ENCODE measurements around the gene MRM2. TPM values are rescaled to one million over a fixed set of nuclear protein-coding genes. Genes with fewer than 3 reads are reported as not detected.
A peak's percentile ranks its signal among the peaks of the same experiment; 100 is the strongest.

Gene MRM2
- total RNA-seq, 2 experiments from 2014 or later, result 23.6 to 25.7 TPM

DNA sequence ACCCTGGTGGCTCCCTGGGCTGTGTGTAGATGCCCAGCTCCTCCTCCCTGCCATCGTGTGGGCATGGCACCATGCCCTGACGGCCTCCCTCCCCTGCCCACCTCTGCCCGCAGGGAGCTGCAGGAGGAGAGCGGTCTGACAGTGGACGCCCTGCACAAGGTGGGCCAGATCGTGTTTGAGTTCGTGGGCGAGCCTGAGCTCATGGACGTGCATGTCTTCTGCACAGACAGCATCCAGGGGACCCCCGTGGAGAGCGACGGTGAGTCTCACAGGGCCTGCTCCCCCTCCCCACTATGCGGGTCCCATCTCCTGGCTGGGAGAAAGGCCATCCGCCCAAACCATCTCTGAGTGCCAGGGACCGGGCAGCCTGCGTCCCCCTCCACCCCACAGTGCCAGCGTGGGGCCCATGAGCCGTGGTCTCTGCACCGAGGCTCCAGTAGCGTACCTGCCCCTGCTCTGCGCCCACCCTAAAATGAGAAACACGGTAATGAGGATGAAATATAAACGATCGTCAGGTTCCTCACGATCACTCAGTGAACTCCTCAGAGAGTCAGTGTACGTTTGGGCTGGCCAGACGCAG lies 7.8 kb upstream of the MRM2 start:
- H3K27me3 Mint-ChIP-seq, result no peaks in the 10 kb centered on the region
- no peaks in the 10 kb centered on the region for H3K9me3 Mint-ChIP-seq
- ChIA-PET POLR2A (interaction anchor here (2.3 kb wide), 1 partner anchor 18 kb away, joined by 6 read pairs; no protein-coding TSS in a partner anchor), CTCF (interaction anchor here (0.6 to 2.3 kb wide), 2 partner anchors 34 to 98 kb away, joined by 3 to 17 read pairs; no protein-coding TSS in a partner anchor)
- peaks cover 16% of the 10 kb centered on the region for H3K36me3 Mint-ChIP-seq (ENCODE audit: low read depth)
- no peak for DNase-seq
- H3K27ac Mint-ChIP-seq, result peak overlapping the region; percentile 62
- no peak overlapping the region for H3K4me3 Mint-ChIP-seq
- peaks cover 36% of the 10 kb centered on the region for H3K4me1 Mint-ChIP-seq

DNA sequence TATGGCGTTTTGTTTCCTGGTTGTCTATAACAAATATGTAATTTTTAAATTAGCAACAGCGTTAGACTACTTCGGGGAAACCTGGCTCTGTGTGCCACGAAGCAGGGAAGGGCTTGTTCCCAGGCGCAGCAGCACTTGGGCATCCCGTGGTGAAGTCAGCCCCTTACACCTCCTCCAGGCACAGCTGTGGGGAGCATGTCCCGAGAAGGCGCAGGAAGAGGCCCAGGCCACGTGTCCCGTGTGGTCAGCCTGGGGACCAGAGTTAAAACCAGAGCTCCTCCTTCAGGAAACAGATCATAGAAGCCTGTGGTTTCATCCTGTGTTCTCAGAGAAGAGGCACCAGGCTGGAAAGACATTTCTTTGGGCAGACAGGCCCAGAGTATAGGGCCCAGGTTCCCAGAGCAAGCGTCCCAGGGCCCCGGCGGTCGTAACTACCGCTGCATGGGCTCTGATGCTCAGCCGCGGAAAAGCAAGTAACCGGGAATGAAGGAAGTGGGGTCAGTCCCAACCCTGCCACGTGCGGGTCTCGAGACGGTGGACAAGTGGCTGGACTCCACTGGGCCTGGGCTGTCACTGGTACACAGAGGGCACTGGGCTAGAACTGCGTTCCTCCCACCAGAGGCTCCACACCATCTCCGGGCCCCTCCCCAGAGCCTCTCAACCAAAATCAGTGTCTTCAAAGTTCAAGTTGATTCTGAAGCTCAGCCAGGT lies 7.1 kb upstream of the MRM2 start:
- peak; percentile 44 for DNase-seq
- ChIA-PET CTCF (interaction anchor here (0.6 to 2.3 kb wide), 6 partner anchors 10 to 643 kb away, joined by 3 to 17 read pairs (median 4); partner anchors contain the start of gene MAD1L1), POLR2A (interaction anchor here (1.4 to 2.3 kb wide), 2 partner anchors 17 to 35 kb away, joined by 5 to 6 read pairs; no protein-coding TSS in a partner anchor)
- Mint-ChIP-seq H3K4me1 (peaks cover 40% of the 10 kb centered on the region), H3K27ac (peak overlapping the region; percentile 62), H3K27me3 (no peaks in the 10 kb centered on the region), H3K9me3 (no peaks in the 10 kb centered on the region), H3K36me3 (ENCODE audit: low read depth) (peaks cover 16% of the 10 kb centered on the region), H3K4me3 (peak overlapping the region; percentile 10)

DNA sequence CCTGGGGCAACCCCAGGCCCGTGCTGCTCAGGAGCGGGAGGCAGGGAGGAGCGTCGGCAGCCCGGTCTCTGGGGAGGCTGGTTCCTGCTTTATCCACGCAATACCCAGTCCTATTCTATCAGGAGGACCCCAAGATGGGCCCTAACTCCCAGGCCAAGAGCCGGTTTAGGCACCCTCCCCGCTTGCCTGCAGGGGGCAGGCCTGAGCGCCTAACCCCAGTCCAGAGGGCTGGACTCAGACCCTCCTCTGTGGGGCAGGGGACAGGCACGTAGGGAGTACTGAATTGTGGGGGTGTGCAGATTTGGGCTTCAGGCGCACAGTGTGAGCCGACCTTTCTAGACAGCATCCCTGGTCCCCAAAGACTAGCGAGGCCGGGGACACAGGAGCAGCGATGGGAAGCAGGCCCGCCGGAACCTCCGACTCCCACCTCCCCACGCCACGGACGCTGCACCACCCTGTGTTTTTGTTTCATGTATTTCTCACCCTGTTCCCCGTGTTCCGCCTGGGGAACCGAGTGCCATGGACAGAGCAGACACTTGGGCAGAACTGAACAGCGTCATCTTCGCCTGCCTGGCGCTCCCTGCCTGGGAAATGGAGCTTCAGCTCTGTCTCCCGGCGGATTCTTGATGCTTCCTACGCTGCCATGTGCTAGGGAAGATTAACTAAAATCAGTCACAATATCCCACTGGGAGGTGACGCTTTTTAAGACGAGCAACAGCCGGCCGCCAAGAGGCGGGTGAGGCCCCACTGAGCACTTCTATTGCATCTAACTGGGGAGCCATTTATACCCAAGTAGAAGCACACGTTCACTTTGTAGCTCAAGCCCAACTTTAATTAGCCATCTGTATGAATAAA lies 5.4 kb upstream of the MRM2 start:
- Mint-ChIP-seq H3K36me3 (ENCODE audit: low read depth) (peaks cover 16% of the 10 kb centered on the region), H3K4me3 (no peak overlapping the region), H3K27ac (no peak overlapping the region), H3K9me3 (no peaks in the 10 kb centered on the region), H3K27me3 (no peaks in the 10 kb centered on the region), H3K4me1 (peaks cover 48% of the 10 kb centered on the region)
- peak; percentile 32 for DNase-seq
- ChIA-PET POLR2A (interaction anchor here (2.3 kb wide), 1 partner anchor 16 kb away, joined by 6 read pairs; no protein-coding TSS in a partner anchor), CTCF (interaction anchor here (1.8 to 2.3 kb wide), 2 partner anchors 12 to 101 kb away, joined by 4 to 17 read pairs; no protein-coding TSS in a partner anchor)

DNA sequence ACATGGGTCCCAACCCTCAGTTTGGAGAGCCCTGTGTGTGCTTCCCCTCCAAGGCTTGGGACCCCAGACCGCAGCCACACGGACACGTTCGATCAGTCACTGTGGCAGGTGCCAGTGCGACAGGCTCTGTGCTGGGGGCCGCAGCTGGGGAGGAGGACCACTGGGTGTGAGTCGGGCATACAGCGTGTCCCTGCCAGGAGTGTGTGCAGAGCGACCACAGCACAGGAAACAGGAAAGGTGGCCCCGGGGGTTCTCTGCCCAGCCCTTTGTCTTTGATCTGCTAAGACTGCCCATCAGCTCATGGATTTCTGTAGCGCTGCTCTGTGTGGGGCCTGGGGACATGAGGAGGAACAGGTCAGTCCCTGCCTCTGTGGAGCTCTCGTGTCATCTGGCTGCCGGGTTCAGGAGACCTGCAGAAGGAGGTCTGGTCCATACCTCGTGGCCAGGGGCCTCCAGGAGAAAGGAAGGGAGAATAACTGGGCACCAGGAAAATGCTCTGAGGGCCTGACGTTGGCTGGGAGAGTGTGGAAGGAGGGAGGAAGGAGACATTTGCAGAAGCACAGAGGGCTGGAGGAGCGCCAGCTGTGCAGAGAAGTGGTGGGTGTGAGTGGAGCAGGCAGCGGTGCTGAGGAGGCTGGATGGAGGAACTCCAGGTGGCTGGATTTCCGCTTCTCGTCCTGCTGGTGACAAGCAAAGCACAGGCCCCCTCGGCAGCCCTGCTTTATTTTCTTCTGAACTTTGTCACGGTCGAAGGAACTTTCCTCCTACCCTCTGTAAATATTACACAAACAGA lies 4.1 kb upstream of the MRM2 start:
- peaks cover 20% of the 10 kb centered on the region for H3K36me3 Mint-ChIP-seq (ENCODE audit: low read depth)
- no peak overlapping the region for H3K4me3 Mint-ChIP-seq
- H3K27ac Mint-ChIP-seq, result no peak overlapping the region
- no peaks in the 10 kb centered on the region for H3K27me3 Mint-ChIP-seq
- no peaks in the 10 kb centered on the region for H3K9me3 Mint-ChIP-seq
- POLR2A ChIA-PET, result interaction anchor here (1.0 kb wide), 1 partner anchor 13 kb away, joined by 3 read pairs; the partner anchor contains the start of gene MAD1L1
- peaks cover 51% of the 10 kb centered on the region for H3K4me1 Mint-ChIP-seq
- no peak for DNase-seq
- CTCF ChIA-PET, result interaction anchor here (0.8 kb wide), 1 partner anchor 102 kb away, joined by 3 read pairs; no protein-coding TSS in a partner anchor

DNA sequence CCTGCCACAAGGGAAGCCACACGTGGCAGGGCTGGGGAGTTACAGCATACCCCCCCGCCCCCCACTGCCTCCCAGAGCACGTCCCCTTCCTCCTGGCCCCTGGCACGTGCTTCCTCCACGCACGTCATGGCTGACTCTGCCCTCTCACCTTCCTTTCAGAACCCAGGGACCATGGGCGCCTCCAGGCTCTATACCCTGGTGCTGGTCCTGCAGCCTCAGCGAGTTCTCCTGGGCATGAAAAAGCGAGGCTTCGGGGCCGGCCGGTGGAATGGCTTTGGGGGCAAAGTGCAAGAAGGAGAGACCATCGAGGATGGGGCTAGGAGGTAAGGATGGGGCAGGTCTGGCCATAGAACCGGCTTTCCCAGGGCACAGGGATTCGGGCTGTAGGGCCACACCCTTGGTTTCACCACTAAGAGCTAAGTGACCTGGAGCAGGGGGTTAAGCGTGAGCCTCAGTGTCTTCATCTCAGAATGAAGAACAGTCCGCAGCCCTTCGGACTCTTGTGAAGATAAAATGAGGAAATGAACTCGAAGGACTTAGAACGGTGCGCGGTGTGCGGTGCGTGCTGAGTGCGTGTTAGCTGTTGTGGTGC lies 2.5 kb upstream of the MRM2 start:
- Mint-ChIP-seq H3K27me3 (no peaks in the 10 kb centered on the region), H3K4me1 (peaks cover 56% of the 10 kb centered on the region), H3K9me3 (no peaks in the 10 kb centered on the region), H3K4me3 (no peak overlapping the region), H3K27ac (no peak overlapping the region), H3K36me3 (ENCODE audit: low read depth) (peaks cover 16% of the 10 kb centered on the region)
- ChIA-PET CTCF (no interaction called here), POLR2A (interaction anchor here (1.3 kb wide), 1 partner anchor 12 kb away, joined by 4 read pairs; the partner anchor contains the start of gene MAD1L1)
- no peak for DNase-seq

DNA sequence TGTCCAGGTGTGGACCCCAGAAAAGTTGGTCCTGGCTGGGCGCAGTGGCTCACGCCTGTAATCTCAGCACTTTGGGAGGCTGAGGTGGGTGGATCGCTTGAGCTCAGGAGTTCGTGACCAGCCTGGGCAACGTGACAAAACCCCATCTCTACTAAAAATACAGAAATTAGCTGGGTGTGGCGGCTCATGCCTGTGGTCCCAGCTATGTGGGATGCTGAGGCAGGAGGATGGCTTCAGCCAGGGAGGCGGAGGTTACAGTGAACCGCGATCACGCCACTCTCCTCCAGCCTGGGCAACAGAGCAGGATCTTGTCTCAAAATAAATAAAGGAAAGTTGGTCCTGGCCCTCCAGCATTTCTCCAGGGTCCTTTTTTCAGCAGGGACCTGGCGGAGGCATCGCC lies 1.5 kb upstream of the MRM2 start:
- DNase-seq, result no peak
- peaks cover 18% of the 10 kb centered on the region for H3K36me3 Mint-ChIP-seq (ENCODE audit: low read depth)
- H3K27me3 Mint-ChIP-seq, result no peaks in the 10 kb centered on the region
- peaks cover 47% of the 10 kb centered on the region for H3K4me1 Mint-ChIP-seq
- peak overlapping the region; percentile 92 for H3K4me3 Mint-ChIP-seq
- CTCF ChIA-PET, result interaction anchor here (1.0 kb wide), 1 partner anchor 105 kb away, joined by 3 read pairs; no protein-coding TSS in a partner anchor
- H3K9me3 Mint-ChIP-seq, result no peaks in the 10 kb centered on the region
- H3K27ac Mint-ChIP-seq, result no peak overlapping the region
- POLR2A ChIA-PET, result no interaction called here

DNA sequence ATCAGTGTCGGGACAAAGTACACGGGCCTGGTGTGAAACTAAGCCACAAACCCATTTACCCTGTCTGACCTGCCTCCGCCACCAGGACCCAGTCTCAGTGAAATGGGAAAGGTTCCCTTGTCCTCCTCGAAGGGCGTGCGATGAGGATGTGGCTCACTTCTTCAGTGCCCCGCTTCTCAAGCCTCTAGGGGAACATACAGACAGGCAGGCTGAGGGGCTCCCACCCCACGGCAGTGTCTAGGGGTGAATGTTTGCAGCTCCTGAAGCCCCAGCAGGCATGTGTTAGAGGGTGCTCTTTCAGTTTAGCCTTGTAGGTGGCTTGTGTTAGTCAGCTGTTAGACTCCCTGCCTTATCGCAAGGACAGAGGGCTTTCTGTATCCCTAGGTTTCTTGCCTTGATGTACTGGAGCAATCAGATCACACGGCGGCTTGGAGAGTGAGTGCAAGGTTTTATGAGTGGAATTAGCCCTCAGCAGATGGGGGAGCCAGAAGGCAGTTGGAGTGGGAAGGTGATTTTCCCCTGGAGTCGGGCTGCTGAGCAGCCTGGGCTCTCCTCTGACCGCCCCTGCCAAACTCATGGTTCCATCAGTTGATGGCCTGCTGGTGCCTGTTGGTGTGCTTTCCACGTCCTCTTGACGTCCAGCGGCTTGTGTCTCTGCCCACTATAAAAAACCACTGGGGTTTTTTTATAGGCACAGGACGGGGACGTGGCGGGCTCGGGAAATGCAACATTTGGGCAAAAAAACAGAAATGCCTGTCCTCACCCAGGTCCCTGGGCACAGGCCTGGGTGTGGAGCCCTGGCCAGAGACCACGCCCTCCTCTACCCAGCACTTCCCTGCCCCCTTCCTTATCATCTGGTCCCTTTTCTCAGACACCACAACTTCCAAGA lies 780 bp upstream of the MRM2 start:
- Mint-ChIP-seq H3K9me3 (no peaks in the 10 kb centered on the region), H3K27me3 (no peaks in the 10 kb centered on the region), H3K4me3 (peak overlapping the region; percentile 92), H3K27ac (peak overlapping the region; percentile 85), H3K36me3 (ENCODE audit: low read depth) (peaks cover 25% of the 10 kb centered on the region), H3K4me1 (peaks cover 42% of the 10 kb centered on the region)
- ChIA-PET CTCF (interaction anchor here (1.0 to 1.7 kb wide), 2 partner anchors 105 kb away, joined by 3 to 8 read pairs; no protein-coding TSS in a partner anchor), POLR2A (interaction anchor here (0.9 to 2.7 kb wide), 8 partner anchors 8 to 711 kb away, joined by 3 to 38 read pairs (median 4); partner anchors contain the start of gene MAD1L1)
- peak; percentile 34 for DNase-seq

DNA sequence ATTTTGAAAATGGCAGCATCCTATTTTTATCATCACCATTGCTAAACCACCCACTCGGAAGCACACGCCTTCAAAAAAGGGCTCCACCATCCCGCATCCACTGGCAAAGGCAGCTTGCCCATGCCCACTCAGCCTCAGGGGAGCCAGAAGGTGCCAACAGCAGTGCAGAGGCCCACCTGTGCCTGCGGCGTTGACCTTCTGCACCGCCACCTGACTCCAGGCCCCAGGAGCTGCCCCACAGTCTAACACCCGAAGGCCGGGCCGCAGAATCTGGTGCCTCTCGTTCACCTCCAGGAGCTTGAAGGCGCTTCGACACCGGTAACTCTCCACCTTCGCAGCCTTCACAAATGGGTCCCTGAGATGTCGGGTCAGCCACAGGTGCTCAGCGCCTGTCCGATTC lies 2.8 kb downstream of the MRM2 start:
- CTCF ChIA-PET, result no interaction called here
- peaks cover 42% of the 10 kb centered on the region for H3K4me1 Mint-ChIP-seq
- H3K9me3 Mint-ChIP-seq, result no peaks in the 10 kb centered on the region
- H3K27me3 Mint-ChIP-seq, result no peaks in the 10 kb centered on the region
- DNase-seq, result no peak
- peaks cover 43% of the 10 kb centered on the region for H3K36me3 Mint-ChIP-seq (ENCODE audit: low read depth)
- H3K4me3 Mint-ChIP-seq, result no peak overlapping the region
- no peak overlapping the region for H3K27ac Mint-ChIP-seq
- POLR2A ChIA-PET, result no interaction called here

DNA sequence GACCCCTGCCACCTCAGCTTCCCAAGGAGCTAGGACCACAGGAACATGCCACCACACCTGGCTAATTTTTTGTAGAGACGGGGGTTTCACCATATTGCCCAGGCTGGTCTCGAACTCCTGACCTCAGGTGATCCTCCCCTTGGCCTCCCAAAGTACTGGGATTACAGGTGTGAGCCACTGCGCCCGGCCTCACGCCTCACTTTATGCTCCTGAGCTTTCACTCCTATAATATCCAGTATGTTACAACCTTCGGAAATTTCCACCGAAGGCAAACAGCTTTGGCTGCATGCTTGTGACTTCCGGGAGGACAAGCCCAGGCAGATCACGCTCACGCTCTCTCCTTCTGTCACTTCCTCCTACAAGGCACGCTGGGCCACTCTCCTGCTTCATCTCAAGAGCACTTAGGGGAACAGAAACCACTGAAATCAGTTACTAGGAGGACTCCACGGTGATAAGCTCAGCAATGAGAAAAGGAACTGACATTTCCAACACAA lies 4.8 kb downstream of the MRM2 start:
- Mint-ChIP-seq H3K9me3 (no peaks in the 10 kb centered on the region), H3K4me3 (no peak overlapping the region), H3K27me3 (no peaks in the 10 kb centered on the region), H3K4me1 (peaks cover 36% of the 10 kb centered on the region), H3K27ac (no peak overlapping the region), H3K36me3 (ENCODE audit: low read depth) (peaks cover 41% of the 10 kb centered on the region)
- ChIA-PET CTCF (no interaction called here), POLR2A (no interaction called here)
- DNase-seq, result no peak

DNA sequence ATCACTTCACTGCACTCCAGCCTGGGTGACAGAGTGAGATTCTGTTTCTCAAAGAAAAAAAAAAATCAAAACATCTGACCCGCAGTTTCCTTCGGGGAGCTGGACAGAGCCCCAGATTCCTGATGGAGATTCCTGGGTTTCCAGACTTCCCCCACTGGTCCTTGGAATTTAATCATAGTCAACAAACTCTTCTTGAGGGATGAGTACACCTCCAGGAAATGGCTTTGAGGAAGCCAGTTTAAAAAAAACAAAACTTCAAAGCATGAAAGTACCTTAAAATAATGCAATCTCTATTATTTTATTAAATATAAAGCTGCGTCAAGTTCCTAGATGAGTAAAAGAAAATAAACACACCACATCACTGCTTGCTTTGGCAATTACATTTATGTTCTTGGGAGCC lies 8.1 kb downstream of the MRM2 start:
- DNase-seq, result no peak
- Mint-ChIP-seq H3K4me1 (peaks cover 40% of the 10 kb centered on the region), H3K4me3 (peak overlapping the region; percentile 58), H3K36me3 (ENCODE audit: low read depth) (peaks cover 41% of the 10 kb centered on the region), H3K27me3 (no peaks in the 10 kb centered on the region), H3K9me3 (no peaks in the 10 kb centered on the region), H3K27ac (peak overlapping the region; percentile 56)
- ChIA-PET CTCF (no interaction called here), POLR2A (no interaction called here)

All from activated CD4-positive, alpha-beta memory T cell treated with anti-CD3 and anti-CD28 coated beads, Interleukin-2, amount 10 ng/mL, durations not matched to agents 7 days and 5 days (primary cell).